T-helper 1 cell (primary cell): ENCODE results near the gene MALAT1.
A peak's percentile ranks its signal among the peaks of the same experiment; 100 is the strongest.

Source experiments
- DNase-seq, 5 donors: peaks; one replicate each; pipeline ENCODE4 v3.0.0-alpha.2; 2012 to 2020

The MALAT1 gene

DNA sequence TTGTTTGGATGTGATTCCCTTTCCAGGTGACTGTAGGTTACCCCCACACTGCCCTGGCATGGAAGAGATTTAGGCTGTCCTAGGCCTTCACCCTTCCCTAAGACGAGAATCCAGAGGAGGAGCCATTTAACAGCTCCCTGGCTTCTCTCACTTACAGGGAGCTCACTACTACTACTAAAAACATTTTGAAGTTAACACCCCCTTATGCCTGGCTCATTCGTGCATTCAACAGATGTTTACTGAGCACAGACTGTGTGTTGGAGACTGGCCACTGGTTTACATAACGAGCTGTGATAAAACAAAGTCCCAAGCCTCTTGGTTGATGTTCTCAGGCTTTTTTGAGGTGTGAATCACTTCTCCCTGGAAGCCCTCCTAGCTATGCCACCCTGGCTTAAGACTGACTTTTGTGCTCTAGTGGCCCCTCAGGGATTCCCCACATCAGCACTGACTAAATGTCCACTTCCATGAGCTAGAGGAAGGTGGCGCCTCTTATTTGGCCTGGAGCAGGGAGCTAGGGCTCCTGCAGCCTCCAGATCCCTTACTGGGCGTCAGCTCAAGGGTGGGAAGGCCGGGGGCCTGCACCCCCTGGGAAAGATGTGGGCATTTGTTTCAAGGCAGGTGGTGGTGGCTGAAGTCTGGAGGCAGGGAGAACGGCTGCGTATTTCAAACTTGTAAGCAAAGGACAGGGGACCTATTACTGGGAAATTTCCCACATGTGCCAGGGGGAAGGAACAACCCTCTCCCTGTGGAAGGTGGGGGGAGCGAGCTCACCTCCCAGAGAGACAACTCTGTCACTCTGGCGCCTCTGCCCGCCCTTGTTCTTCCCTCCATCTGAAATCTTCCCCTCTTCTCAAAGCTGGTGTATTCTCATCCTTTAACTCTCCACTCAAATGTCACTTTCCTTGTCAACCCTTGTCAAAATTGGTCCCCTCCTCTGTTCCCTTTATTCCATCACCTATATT lies 19.4 kb upstream of the MALAT1 start:
- DNase-seq, result no peak

GRCh38 chr11:65482306-65482850 lies 16.5 kb upstream of the MALAT1 start:
- no peak for DNase-seq

- no peak for DNase-seq
These were observed 13.0 kb upstream of the MALAT1 start for GRCh38 chr11:65485920-65486219.

- DNase-seq, result no peak
These were observed 12.0 kb upstream of the MALAT1 start for GRCh38 chr11:65486570-65487466.

DNA sequence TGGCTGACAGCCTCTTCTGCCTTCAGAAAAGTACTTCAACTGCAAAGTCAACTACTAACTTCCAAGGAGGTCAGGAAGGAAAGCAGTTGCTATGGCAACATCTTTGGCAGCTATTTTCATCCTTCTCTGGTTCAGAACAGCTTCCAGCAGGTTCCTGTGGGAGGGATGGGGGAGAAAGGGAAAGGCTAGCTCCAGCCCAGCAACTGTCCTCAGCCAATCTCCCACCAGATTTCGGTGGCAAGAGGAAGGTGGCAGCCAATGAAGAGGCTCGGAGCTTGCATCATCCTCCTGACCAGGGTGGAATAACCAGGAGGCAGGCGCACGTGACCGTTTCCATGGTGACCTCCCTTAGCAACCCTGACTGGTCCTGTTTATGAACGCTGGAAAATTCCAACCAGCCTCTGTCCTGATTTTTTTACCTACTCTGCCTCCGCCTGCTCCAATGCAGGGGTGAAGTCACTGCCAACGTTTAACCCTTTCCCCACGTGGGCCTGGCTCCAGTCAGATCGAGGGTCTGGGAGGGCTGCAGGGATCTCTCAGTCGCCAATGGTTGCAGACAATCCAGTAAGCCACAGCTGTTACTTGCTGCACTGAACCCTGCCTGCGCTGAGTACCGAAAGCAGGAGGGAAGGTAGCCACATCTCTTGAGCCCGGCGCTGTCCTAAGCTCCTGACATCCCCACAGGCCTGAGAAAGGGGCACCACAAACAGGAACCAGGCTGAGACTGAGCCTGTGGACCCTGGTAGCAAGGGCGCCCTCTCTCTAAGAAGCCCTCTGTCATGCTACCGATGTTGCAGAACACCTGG lies 11.2 kb upstream of the MALAT1 start:
- peak in 2 of 5 donors; percentile 51 to 60 for DNase-seq

GRCh38 chr11:65488273-65489034 lies 10.4 kb upstream of the MALAT1 start:
- DNase-seq, result no peak

- no peak for DNase-seq
These were observed 9.7 kb upstream of the MALAT1 start for GRCh38 chr11:65489035-65489705.

DNA sequence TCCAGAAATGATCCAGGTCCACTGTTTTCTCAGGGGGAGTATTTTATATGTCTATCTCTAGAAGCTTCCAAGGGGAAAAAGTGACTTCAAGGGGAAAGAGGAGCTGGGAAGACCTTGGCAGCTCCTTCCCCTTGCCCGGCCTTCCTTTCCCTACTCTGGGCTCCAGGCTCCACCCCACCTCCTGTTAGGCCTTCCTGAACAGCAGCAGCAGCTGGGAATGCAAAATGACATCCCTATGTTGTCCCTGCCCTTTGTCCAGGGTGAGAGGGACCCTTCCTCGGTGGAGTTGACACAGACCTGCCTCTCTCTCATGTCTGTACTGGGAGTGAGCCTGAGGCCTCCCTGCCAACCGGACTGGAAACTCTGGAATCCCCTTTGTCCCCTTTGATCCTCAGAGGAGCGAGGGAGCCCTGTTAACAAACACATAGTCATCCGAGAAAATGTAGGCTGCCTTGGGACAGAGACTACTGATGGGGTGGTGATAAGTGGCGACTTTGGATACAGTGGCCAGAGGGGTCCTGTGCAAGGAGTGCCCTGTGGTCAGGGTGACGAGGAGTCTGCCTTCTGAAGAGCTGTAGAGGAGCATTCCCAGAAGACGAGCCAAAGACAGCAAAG lies 9.0 kb upstream of the MALAT1 start:
- DNase-seq, result no peak

DNA sequence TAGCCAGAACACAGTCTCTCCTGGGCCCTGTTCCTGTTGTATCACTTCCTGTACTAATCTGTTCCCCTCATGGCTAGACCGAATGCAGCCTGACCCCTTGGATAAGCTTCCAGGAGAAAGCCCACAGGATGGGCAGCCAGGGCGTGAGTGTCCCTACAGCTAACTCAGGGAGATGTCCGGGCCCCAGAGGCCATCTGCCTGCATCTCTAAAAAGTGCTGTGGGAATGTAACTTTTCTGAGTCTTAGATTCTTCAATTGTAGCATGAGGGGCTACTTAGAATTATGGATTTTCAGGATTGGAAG lies 7.7 kb upstream of the MALAT1 start:
- DNase-seq, result no peak

DNA sequence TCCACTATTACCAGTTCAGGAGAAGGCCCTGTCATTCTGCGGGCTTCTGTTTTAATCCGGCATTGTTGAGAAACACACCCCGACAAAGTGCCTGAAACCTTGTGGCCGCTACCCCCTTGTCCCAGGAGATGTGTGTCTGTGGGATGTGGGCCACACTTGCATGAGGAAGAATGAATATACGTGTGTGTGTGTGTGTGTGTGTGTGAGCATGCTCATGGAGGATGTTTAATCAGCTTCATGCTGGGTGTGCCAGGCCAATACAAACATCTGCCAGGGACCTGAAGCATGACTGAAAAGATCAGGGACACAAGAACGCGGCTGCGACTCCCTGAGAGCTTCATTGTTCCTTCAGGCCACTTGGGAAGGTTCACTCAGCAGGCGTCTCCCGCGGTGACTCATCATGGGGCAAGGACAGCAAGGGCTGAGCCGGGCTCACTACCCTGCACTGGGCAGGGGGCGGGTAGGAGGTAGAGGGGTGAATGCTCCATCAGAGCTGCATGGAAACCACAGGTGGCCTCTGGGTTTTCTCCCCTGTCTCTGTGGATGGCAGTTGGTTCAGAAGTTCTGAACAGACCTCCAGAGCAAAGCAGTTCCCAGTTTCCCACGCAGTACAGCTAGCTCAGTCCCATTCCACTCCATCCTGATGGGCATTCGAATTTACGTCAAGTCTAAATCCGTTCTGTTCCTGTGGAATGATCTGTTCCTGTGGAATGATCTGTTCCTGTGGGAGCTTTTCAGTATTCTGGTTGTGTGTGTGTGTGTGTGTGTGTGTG lies 7.0 kb upstream of the MALAT1 start:
- DNase-seq, result no peak

DNA sequence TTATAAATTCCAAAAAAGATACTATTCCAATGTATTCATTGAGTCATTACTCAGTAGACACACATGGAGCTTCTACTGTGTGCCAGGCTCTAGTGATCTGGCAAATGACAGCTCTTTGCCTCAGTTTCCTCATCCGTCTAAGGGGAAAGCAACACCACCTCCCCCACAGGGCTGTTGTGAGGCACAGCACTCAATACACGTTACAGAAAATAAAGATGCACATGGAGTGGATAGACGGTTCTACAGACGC lies 6.5 kb upstream of the MALAT1 start:
- no peak for DNase-seq

DNA sequence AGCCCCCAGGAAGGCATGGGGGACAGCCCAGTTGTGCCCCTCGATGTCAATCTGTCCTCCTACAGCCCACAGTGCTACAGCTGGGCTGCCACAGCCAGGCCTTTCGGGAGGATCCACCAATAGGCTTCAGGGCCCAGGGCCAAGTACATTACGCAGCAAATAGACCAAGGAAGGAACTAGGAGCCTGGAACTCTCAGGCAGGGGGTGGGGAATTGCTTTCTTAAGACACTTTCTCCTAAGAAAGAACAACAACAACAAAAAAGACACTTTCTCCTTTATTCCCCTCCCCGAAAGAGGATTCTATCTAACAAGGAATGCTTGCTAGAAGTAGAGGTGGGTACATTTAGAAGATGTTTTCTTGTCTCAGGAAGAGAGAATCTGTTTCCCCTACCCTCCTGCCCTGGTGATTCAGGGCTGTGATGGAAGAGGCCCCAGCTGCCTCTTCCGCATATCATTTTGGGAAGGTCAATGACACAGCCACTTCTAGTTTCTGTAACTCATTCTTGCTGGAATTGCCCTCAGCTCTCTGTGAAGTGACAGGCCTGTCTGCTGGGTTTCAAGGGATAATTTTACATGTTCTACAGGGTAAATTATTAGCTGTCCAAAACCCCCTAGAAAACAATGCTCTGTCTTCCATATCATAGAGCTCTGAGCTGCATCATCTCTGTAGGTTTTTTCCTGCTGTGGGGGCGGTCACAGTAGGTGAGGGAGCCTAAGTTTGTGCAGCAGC lies 6.0 kb upstream of the MALAT1 start:
- no peak for DNase-seq

DNA sequence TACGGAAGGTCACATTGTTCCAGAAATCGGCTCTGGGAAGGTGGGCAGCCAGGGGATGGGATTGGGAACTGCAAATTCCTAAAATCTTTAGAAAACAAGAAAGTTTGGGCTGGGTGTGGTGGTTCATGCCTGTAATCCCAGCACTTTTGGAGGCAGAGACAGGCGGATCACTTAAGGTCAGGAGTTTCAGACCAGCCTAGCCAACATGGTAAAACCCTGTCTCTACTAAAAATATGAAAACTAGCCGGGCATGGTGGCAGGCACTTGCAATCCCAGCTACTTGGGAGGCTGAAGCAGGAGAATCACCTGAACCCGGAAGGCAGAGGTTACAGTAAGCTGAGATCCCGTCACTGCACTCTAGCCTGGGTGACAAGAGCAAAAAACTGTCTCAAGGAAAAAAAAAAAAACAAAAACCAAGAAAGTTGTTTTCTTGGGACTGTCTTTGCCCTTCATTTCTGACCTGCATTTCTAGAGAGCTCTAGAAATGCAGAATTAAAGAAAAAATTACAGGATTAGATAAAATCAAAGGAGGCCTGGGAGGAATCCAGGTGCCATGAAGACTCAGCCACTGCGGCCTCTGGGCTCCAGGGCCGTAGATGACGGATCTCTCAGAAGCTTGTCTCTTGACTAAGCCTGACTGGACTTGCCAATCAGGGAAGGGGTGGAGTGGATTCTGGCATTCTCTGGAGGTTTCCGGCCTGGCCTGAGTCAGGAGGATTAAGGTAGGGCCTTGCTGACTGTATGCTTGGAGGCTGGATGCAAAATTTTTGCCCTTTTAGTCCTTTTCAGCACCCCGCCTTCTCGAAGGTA lies 5.3 kb upstream of the MALAT1 start:
- DNase-seq, result no peak

DNA sequence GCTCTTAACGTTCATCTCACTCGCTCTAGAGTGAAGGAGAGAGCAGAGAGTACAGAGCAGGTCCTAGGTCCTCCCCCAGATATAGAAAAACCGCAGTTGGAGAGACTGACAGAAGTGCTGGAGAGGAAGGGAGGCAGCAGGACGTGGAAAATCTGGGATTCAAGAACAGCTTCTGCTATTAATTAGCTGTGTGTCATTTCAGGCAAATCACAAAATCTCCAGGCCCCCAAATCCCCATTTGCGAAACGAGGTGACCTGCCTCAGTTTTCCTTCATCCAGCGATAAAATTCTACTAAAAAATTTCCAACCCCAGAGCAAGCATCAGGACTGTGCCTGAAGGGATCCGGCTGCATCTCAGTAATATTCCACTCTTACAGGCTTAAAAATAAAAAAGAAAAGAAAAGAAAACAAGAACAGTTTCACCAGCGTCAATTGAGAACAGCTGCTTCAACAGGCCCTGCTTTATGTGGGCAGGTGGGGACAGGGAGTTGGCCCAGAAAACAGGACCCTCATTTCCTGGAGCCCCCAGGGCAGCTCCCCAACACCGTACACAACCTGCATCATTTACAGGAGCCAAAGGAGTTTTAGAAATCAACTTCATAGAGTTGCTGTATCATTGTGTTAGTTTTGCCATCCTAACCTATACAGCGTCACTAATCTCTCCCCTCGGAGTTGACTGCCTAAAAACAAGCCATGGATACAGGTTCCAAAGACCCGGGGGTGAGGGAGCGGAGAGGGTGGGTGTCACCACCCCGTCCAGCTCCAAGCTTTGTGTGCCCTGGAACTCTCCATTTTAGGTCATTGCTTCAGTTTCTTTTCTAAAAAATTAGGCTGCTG lies 2.3 kb upstream of the MALAT1 start:
- no peak for DNase-seq

- DNase-seq, result peak; percentile 95 to 100 (median 96)
These were observed 1.5 kb upstream of the MALAT1 start for GRCh38 chr11:65497141-65498041.

- DNase-seq, result peak in 4 of 5 donors; percentile 39 to 83 (median 54)
These were observed 661 bp upstream of the MALAT1 start for GRCh38 chr11:65498042-65498726.

- no peak for DNase-seq
These were observed 193 bp upstream of the MALAT1 start for GRCh38 chr11:65498727-65498976.
